GM19043 (cell line): ENCODE results near the gene SMC5.
"Not testable (repeated sequence)": the region's sequence is repeated elsewhere in the genome, so short reads cannot be mapped to it uniquely, and the experiment has no call there.

Experiments used
- ATAC-seq: cut with Tn5 transposase; IDR thresholded peaks from one replicate; pipeline ENCODE4 v1.9.1; 2021; ENCODE audit warnings: low read depth; ENCODE audit not compliant: unreplicated experiment

Gene SMC5

DNA sequence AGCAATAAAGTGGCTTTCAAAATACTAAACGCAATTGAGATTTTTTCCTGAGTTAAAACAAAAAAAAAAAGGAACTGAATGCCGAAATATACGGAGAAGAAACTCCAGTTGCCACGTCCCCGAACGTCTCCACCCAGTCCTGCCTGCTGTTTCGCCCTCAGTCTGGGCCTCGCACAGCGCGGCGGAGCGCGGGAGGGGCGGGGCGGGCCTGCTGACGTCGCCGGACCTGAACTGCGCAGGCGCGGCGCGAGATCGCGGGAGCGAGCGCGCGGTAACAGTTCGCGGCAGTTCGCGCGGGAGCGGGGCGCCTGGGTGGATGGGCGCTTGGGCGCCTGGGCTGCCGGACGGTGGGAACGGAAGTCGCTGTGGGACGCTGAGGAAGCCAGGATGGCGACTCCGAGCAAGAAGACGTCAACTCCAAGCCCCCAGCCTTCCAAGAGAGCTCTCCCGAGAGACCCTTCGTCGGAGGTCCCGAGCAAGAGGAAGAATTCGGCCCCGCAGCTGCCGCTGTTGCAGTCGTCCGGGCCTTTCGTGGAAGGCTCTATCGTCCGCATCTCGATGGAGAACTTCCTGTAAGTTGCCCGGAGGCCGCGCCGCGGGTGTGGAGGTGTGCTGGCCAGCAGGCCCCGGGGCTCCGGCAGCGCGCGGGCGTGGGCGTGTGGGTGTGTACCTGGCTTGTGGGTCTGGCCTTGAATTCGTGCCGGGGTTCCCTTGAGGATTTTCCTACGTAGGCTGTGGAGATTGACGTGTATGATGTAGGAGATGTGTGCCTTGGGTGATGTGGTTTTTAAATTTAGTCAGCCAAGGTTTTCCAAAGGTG is at the start of gene SMC5:
Gene SMC5 (plus strand): TSS at position 287 of the 820 bp plus-strand sequence. CDS start 101 bp downstream, at position 388.
- ATAC-seq: peak; percentile 72

DNA sequence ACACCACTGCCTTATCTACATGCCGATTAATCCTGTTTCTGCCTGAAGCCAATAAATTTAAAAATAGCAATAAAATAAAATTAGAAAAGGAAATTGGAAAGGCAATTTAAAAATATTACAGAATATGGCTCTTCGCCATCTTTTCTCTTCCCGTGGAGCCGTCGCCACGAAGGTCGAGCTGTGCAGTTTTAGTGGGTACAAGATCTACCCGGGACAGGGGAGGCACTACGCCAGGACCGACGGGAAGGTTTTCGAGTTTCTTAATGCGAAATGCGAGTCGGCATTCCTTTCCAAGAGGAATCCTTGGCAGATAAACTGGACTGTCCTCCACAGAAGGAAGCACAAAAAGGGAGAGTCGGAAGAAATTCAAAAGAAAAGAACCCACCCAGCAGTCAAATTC is 41.7 kb upstream of the SMC5 start:
- ATAC-seq: no peak

DNA sequence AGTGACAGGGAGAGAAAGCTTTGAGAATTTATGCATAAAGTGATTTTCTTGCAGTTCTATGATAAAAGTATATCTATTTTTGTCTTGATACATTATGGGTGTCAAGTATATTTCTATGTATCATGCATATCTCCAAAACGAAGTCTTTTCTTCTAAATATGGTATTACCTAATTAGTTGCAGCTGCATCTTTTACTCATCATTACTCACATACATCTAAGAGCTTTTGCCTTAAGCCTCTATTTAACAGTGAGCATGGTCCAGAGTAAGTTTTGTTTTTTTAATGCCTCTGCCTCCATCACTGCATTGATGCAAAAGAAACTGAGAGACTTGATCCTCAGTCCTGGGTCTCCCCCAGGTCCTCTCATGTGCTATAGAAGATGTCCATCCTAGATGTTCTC is 40.0 kb upstream of the SMC5 start:
- ATAC-seq: no peak

DNA sequence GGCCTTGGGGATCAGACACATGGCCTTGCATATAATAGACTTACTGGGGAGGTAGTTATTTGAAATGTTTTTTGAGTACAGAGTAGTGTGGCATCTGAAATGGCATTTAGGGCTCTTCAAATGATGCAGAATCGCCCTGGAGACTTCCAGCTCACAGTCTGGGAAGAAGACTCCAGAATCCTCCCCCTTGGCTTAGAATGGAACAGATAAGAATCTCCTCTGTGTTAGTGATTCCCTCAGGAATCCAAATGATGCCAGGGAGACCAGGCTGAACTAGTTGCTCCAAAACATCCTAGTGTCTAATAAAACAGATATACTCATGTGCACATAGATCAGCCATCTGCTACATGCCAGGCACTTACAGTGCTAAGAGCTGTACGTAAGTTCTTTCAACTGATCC is 38.6 kb upstream of the SMC5 start:
- ATAC-seq: no peak

DNA sequence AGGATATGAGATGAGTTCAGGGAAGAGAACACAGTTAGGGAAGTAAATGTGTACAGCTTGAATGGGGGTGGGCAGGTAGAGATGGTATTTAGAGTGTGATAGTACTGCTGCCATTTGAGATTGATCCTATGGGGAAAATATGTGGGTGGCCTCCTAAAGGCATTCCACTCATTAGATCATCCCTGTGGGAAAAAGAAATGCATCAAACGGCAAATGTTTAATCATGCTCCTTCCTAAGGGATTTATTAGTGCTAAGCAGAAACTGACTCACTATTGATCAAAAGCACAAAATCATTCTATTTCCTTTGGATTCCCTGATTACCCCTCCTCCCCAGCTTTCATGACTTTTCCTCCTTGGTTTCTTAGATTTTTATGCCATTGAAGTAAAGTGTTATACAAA is 36.4 kb upstream of the SMC5 start:
- no peak for ATAC-seq

DNA sequence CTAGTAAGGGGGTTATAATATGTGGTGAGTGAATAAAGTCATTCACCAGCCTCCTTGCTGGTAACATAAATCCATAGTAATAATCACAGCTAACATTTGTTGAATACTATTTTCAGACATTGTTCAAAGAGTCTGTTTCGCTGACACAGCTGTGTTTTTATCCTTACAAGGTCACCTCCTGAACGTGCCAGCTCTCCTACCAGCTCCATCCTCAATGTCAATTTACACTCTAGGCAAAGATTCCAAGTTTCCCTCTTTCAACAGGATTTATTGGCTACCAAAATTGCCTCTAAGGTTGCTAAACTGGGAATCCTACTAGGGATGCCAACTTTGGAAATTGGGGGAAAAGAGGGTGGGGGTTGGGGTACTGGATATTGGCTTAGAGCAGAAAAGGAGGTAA is 30.7 kb upstream of the SMC5 start:
- ATAC-seq: no peak

DNA sequence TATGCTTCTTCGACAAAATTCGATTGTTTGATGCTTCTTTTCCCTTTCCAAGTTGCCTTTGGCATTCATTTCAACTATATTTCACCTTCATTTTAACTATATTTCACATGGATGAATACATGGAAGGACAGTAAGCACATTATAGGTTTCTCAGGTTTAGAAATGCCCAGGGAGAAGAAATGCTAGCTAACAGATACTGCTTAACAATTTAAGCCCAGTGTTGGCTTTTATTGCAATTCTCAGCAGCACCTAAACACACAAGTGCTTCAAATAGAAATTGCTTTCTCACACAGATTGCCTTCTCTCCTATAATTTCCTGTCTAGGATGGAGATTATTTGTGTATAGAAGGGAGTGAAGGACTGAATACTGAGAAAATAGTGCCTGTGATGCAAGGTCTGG is 30.2 kb upstream of the SMC5 start:
- no peak for ATAC-seq

DNA sequence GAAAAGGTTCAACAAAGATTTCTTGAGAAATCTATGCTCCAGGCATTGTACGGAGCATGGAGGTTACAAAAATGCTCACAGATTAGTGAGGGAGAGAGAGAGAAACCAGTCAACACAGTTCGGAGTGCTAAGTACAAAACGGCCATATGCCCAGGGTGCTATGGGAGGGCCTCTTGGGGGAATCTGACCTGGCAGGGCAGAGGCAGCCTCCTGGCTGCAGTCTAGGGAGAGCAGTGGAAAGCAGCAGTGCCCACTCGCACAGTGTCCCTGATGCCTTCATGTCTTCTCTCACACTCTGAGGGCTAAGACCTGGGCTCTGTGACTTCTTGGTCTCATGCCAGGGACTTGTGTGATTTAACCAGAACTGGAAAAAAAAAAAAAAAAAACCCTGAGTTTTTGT is 29.8 kb upstream of the SMC5 start:
- no peak for ATAC-seq

DNA sequence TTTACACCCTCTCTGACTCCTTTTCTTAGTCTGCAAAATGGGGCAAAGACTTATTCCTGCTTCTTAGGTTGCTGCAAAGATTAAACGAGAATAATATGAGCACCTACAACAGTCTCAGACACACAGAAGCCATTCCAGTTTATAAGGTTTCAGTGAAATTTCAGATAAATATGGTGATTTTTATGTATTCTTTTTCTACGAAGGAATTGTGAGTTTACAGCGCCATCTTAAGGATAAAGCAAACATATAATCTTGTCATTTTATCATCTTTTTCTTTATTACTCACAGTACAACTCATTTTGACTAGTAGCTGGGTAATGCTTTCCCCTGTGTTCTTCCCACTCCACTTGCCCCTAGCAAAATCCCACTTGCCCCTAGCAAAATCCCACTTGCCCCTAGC is 29.2 kb upstream of the SMC5 start:
- no peak for ATAC-seq

DNA sequence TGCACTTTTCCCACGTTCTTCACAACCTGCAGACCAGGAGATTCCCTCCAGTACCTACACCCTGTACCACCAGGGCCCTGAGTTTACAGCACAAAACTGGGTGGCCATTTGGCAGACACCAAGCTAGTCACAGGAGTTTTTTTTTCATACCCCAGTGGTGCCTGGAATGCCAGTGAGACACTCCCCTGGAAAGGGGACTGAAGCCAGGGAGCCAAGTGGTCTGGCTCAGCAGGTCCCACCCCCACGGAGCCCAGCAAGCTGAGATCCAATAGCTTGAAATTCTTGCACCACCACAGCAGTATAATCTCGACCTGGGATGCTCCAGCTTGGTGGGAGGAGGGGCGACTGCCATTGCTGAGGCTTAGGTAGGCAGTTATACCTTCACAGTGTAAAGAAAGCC is 26.3 kb upstream of the SMC5 start:
- no peak for ATAC-seq

DNA sequence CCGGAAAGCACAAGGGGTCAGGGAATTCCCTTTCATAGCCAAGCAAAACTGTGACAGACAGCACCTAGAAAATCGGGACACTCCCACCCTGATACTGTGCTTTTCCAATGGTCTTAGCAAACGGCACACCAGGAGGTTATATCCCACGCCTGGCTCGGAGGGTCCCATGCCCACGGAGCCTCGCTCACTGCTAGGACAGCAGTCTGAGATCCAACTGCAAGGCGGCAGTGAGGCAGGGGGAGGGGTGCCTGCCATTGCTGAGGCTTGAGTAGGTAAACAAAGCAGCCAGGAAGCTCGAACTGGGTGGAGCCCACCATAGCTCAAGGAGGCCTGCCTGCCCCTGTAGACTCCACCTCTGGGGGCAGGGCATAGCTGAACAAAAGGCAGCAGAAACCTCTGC is 24.6 kb upstream of the SMC5 start:
- ATAC-seq: not testable (repeated sequence)

DNA sequence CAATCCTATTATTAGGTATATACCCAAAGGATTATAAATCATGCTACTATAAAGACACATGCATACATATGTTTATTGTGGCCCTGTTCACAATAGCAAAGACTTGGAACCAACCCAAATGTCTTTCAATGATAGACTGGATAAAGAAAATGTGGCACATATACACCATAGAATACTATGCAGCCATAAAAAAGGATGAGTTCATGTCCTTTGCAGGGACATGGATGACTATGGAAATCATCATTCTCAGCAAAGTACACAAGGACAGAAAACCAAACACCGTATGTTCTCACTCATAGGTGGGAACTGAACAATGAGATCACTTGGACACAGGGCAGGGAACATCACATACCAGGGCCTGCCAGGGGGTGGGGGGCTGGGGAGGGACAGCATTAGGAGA is 12.8 kb upstream of the SMC5 start:
- not testable (repeated sequence) for ATAC-seq

DNA sequence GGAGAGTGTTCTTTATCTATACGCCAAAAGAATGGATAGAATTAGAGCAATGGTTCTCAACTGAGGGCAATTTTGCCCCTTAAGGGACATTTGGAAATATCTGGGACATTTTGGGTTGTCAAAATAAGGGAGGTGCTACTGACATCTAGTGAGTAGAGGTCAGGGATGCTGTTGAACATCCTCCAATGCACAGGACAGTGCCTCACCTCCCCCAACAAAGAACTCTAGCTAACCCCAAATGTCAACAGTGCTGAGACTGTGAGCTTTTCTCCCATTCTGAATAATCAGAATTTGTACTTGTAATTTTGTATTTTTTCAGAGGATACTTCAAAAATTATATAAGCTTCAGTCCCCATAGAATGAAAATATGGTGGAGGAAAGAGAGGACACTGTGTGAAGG is 8.6 kb upstream of the SMC5 start:
- ATAC-seq: no peak

DNA sequence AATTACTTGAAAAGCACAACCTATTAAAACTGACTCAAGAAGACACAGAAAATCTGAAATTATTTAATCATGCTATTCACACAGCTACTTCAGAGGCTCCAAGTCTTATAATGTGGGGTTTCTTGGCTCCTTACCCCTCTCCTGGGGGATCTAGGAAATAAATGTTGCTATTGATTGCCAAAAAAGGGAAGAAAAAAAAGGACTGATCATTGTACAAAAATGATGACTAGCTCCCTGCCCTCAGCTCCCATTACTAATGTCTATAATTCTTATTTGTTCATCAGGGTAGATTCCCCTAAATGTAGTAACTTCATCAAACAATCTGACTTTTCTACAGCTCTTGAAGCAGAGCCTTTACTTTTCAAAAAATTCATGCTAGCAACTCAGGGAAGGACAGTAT is 3.3 kb upstream of the SMC5 start:
- ATAC-seq: no peak

DNA sequence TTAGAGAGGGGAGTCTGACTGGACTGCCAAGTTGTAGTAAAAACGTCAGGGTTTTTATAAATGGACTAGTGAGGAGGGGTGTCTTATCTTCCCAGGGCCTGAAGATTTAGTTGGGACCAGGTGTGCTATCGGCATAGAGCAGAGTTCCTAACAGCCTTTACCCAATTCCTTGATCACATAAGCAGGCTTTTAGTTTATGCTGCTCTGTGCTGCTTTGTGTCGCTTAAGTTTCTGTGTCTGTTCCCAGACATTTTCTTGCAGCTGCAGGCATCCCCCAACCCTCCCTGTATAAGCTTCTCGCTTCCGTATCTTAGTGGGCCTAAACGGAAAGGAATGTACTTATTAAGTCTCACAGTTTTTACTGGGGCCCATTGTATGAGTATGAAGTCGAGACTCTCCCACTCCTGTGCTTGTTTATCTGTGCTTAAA is 2.6 kb upstream of the SMC5 start:
- ATAC-seq: no peak

DNA sequence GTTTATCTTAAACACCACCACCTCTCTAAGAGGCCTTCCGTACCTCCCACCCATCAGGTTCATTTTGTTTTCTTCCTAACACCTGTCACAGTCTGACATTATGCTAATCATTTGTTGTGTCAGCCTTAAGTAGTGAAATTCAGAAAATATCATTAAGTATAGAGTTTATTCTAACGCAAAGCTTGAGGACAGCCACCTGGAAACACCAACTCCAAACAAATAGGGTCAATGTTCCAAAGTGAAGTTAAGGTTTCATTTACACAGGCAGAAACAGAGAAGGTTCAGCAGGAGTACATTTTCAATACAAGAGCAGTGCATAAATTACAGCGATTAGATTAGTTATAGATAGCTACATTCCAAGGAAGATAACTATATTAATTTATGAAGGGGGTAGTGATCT is 1.3 kb upstream of the SMC5 start:
- ATAC-seq: no peak

DNA sequence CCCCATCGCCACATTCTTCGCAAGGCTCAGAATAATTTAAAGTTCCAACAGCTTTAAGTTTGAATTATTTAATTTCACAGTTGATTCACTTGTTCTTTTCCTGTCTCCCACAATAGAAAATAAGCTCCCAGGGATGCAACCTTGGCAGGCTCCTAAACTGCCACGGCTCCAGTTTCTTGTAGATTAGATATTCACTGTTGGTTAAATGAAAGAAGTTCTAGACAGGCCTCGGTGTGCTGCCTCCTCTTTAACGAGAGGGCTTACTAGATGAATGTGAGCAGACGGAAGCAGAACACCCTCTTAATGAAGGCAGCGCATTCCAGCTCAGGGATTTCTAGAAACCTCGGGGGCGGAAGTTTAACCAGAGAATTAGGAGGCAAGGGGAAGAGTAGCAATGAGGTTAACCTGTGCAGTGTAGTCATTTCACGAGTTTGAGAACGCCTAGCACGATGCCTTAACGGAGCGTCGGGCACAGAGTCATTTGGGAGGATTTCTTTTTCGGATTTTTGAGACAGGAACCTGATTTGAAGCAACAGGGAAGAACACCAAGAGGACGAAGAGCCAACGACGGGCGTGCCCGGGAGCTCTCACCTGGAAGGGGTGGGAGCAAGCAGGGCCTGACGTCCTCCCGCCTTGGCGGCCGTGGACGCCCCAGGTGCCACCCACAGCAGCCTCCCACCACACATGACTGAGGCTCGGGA is 637 bp upstream of the SMC5 start:
- ATAC-seq: peak; percentile 25

DNA sequence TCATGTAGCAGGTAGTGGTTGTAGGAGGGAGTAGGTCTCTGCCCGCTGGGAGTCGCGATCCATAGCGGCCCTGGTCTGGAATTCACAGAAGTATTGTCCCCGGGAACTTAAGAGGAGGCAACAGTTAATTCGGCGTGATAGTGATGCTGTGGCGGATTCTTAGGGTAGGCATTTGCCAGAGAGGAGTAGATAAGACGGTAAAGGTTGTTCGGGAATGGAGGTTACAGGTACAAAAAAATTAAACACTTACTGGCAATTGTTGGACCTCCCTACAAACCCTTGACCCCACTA is 679 bp downstream of the SMC5 start:
- ATAC-seq: no peak

DNA sequence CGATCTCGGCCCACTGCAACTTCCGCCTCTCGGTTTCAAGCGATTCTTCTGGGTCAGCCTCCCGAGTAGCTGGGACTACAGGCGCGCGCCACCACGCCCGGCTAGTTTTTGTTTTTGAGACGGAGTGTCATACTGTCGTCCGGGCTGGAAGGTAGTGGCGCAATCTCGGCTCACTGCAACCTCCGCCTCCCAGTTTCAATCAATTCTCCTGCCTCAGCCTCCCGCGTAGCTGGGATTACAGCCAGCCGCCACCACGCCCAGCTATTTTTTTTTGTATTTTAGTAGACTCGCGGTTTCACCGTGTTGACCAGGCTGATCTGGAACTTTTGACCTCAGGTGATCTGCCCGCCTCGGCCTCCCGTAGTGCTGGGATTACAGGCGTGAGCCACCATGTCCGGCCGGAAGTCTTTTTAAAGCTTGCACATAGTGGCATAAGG is 1.2 kb downstream of the SMC5 start:
- ATAC-seq: no peak

DNA sequence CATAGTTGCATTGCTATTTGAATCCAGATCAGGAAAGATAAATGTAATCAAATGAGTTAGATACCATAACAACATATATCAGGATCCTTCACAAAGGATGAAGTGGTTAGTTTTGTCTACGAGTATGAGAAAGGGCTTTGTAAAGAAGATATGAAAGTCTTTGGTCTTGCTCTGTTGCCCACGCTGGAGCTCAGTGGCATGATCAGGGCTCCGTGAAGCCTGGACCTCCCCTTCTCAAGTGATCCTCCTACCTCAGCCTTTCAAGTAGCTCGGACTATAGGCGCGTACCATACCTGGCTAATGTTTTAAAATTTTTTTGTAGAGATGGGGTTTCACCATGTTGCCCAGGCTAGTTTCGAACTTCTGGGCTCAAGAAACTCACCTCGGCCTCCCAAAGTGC is 1.8 kb downstream of the SMC5 start:
- ATAC-seq: peak; percentile 35

DNA sequence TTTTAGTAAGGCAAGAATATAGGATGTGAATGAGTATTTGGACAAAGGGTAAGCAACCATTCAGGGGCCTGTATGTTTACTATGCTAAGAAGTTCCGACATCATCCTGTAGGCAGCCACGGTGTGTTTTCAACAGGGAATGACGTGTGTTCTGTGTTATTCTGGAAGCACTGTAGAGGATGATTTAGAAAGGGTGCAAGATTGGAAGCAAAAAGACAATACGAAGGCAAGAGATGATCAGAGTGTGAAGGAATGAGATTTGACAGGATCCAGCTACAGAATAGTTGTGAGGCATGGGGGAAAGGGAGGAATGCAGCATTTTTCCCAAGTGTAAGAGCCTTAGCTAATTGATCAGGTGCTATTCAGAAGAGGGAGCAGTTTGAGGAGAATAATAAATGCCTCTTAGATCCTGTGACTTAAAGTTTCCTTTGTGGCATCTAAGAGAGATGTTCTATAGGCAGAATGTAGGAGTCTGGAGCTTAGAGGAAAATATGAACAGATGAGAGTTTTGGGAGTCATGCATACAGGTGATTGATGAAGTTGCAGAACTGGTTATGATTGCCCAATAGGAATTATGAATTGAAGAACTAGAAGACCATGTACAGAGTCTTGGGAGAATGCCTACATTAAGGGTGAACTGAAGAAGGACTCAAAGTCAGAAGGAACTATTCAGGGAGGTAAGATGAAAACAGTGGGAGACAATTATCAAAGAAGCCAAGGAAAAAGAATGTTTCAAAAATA is 2.5 kb downstream of the SMC5 start:
- no peak for ATAC-seq

DNA sequence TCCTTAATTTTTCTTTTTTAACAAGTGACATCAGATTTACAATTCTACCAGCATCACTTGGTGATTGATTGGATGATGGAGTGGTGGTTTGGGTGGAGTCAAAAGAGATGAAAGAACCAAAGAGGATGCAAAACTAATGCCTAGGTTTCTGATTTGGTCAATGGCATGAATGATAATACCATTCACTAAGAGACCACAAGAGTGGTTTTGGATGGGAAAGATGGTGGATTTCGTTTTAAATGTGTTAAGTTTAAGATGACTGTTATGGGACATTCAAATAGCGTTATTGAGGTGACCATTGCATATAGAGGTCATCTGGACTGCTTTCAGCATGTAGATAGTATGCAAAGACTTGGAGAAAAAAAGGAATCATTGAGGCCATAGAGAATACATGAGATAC is 3.6 kb downstream of the SMC5 start:
- ATAC-seq: no peak
